ENCODE data around the gene L3MBTL4. TPM values are rescaled to one million over a fixed set of nuclear protein-coding genes. Genes with fewer than 3 reads are reported as not detected.

L3MBTL4 gene
- total RNA-seq, 1 donor: 0.36 TPM

- DNase-seq (ENCODE audit: insufficient read length, low spot score, missing footprints): no peak
- TF ChIP-seq CTCF (IDR thresholded peaks at IDR 0.05; ENCODE audit: extremely low read depth, low read depth, low read length): no peak
- no peak overlapping the region for H3K4me2 ChIP-seq (ENCODE audit: insufficient read depth, low read length)
These were observed 477.6 kb downstream of the L3MBTL4 start for GRCh38 chr18:5937121-5937520.

GRCh38 chr18:5930789-5931188, 483.9 kb downstream of the L3MBTL4 start:
- no peak for DNase-seq (ENCODE audit: insufficient read length, low spot score, missing footprints)
- H3K36me3 ChIP-seq (ENCODE audit: insufficient read depth, low read length): no peaks in the 10 kb centered on the region
- no peak overlapping the region for H3K4me2 ChIP-seq (ENCODE audit: insufficient read depth, low read length)
- no peaks in the 10 kb centered on the region for H3K4me1 ChIP-seq (ENCODE audit: insufficient read depth, low read length)
- TF ChIP-seq CTCF (IDR thresholded peaks at IDR 0.05; ENCODE audit: extremely low read depth, low read depth, low read length): no peak
- no peaks in the 10 kb centered on the region for H3K9me3 ChIP-seq (ENCODE audit: low read depth, low read length)
- H4K20me1 ChIP-seq (ENCODE audit: insufficient read depth, low read length): no peaks in the 10 kb centered on the region
- H3K27ac ChIP-seq (ENCODE audit: low read depth, low read length): no peak overlapping the region
- H3K27me3 ChIP-seq (ENCODE audit: insufficient read depth, low read length): no peaks in the 10 kb centered on the region
- no peak overlapping the region for H3K4me3 ChIP-seq (ENCODE audit: insufficient read depth, low read length)
- H3K79me2 ChIP-seq (ENCODE audit: insufficient read depth, low read length): no peaks in the 10 kb centered on the region
- H2AFZ ChIP-seq (ENCODE audit: low read length): no peak overlapping the region

More at GRCh38 chr18:5937121-5937520, 477.6 kb downstream of the L3MBTL4 start:
- Histone ChIP-seq H3K79me2 (ENCODE audit: insufficient read depth, low read length) (no peaks in the 10 kb centered on the region), H4K20me1 (ENCODE audit: insufficient read depth, low read length) (no peaks in the 10 kb centered on the region), H2AFZ (ENCODE audit: low read length) (no peak overlapping the region), H3K27me3 (ENCODE audit: insufficient read depth, low read length) (no peaks in the 10 kb centered on the region), H3K4me3 (ENCODE audit: insufficient read depth, low read length) (no peak overlapping the region), H3K4me1 (ENCODE audit: insufficient read depth, low read length) (no peaks in the 10 kb centered on the region), H3K36me3 (ENCODE audit: insufficient read depth, low read length) (no peaks in the 10 kb centered on the region), H3K27ac (ENCODE audit: low read depth, low read length) (no peak overlapping the region), H3K9me3 (ENCODE audit: low read depth, low read length) (no peaks in the 10 kb centered on the region)

- no peak for DNase-seq (ENCODE audit: insufficient read length, low spot score, missing footprints)
- H3K27me3 ChIP-seq (ENCODE audit: insufficient read depth, low read length): no peaks in the 10 kb centered on the region
- TF ChIP-seq CTCF (IDR thresholded peaks at IDR 0.05; ENCODE audit: extremely low read depth, low read depth, low read length): no peak
- no peaks in the 10 kb centered on the region for H3K36me3 ChIP-seq (ENCODE audit: insufficient read depth, low read length)
- H3K79me2 ChIP-seq (ENCODE audit: insufficient read depth, low read length): no peaks in the 10 kb centered on the region
- H4K20me1 ChIP-seq (ENCODE audit: insufficient read depth, low read length): no peaks in the 10 kb centered on the region
- no peak overlapping the region for H3K27ac ChIP-seq (ENCODE audit: low read depth, low read length)
- no peak overlapping the region for H2AFZ ChIP-seq (ENCODE audit: low read length)
- no peak overlapping the region for H3K4me3 ChIP-seq (ENCODE audit: insufficient read depth, low read length)
- H3K9me3 ChIP-seq (ENCODE audit: low read depth, low read length): no peaks in the 10 kb centered on the region
- no peak overlapping the region for H3K4me2 ChIP-seq (ENCODE audit: insufficient read depth, low read length)
- H3K4me1 ChIP-seq (ENCODE audit: insufficient read depth, low read length): no peaks in the 10 kb centered on the region
These were observed 496.4 kb downstream of the L3MBTL4 start for GRCh38 chr18:5918205-5918858.

- no peaks in the 10 kb centered on the region for H3K36me3 ChIP-seq (ENCODE audit: insufficient read depth, low read length)
- H3K4me2 ChIP-seq (ENCODE audit: insufficient read depth, low read length): no peak overlapping the region
- no peaks in the 10 kb centered on the region for H3K4me1 ChIP-seq (ENCODE audit: insufficient read depth, low read length)
- no peaks in the 10 kb centered on the region for H4K20me1 ChIP-seq (ENCODE audit: insufficient read depth, low read length)
- H3K79me2 ChIP-seq (ENCODE audit: insufficient read depth, low read length): no peaks in the 10 kb centered on the region
- TF ChIP-seq CTCF (IDR thresholded peaks at IDR 0.05; ENCODE audit: extremely low read depth, low read depth, low read length): no peak
- DNase-seq (ENCODE audit: insufficient read length, low spot score, missing footprints): no peak
- H2AFZ ChIP-seq (ENCODE audit: low read length): no peak overlapping the region
- H3K9me3 ChIP-seq (ENCODE audit: low read depth, low read length): no peaks in the 10 kb centered on the region
- H3K27me3 ChIP-seq (ENCODE audit: insufficient read depth, low read length): no peaks in the 10 kb centered on the region
- no peak overlapping the region for H3K4me3 ChIP-seq (ENCODE audit: insufficient read depth, low read length)
- H3K27ac ChIP-seq (ENCODE audit: low read depth, low read length): no peak overlapping the region
These were observed 499.8 kb downstream of the L3MBTL4 start for GRCh38 chr18:5914951-5915350.

Data from osteoblast (primary cell).